ENCODE measurements around the gene VASN. TPM values are rescaled to one million over a fixed set of nuclear protein-coding genes. Genes with fewer than 3 reads are reported as not detected.

VASN gene
- total RNA-seq, 1 donor from 2014 or later: 0.16 TPM

- DNase-seq: no peak
- no peaks in the 10 kb centered on the region for H3K27me3 Mint-ChIP-seq
- H3K27ac Mint-ChIP-seq: no peak overlapping the region
- H3K9me3 Mint-ChIP-seq: no peaks in the 10 kb centered on the region
- no peaks in the 10 kb centered on the region for H3K4me1 Mint-ChIP-seq
- intact Hi-C loops (cut with micrococcal nuclease): no loop called here
- H3K36me3 Mint-ChIP-seq (ENCODE audit: low read depth): peaks cover 5% of the 10 kb centered on the region
- no peak overlapping the region for H3K4me3 Mint-ChIP-seq
These were observed 5.4 kb downstream of the VASN start for GRCh38 chr16:4376893-4377572.

GRCh38 chr16:4377573-4378154, 6.0 kb downstream of the VASN start:
- no peaks in the 10 kb centered on the region for H3K9me3 Mint-ChIP-seq
- no peak overlapping the region for H3K27ac Mint-ChIP-seq
- intact Hi-C loops (cut with micrococcal nuclease): no loop called here
- peaks cover 5% of the 10 kb centered on the region for H3K36me3 Mint-ChIP-seq (ENCODE audit: low read depth)
- H3K4me1 Mint-ChIP-seq: no peaks in the 10 kb centered on the region
- H3K27me3 Mint-ChIP-seq: no peaks in the 10 kb centered on the region
- DNase-seq: no peak
- H3K4me3 Mint-ChIP-seq: no peak overlapping the region

- intact Hi-C loops (cut with micrococcal nuclease): no loop called here
- H3K27ac Mint-ChIP-seq: no peak overlapping the region
- H3K27me3 Mint-ChIP-seq: no peaks in the 10 kb centered on the region
- peaks cover 5% of the 10 kb centered on the region for H3K36me3 Mint-ChIP-seq (ENCODE audit: low read depth)
- H3K4me3 Mint-ChIP-seq: no peak overlapping the region
- H3K9me3 Mint-ChIP-seq: no peaks in the 10 kb centered on the region
- H3K4me1 Mint-ChIP-seq: no peaks in the 10 kb centered on the region
- DNase-seq: no peak
These were observed 6.6 kb downstream of the VASN start for GRCh38 chr16:4378161-4378666.

- H3K4me1 Mint-ChIP-seq: no peaks in the 10 kb centered on the region
- H3K4me3 Mint-ChIP-seq: no peak overlapping the region
- no peak for DNase-seq
- no peak overlapping the region for H3K27ac Mint-ChIP-seq
- H3K27me3 Mint-ChIP-seq: no peaks in the 10 kb centered on the region
- no peaks in the 10 kb centered on the region for H3K9me3 Mint-ChIP-seq
- intact Hi-C loops (cut with micrococcal nuclease): no loop called here
- H3K36me3 Mint-ChIP-seq (ENCODE audit: low read depth): peaks cover 5% of the 10 kb centered on the region
These were observed 7.5 kb downstream of the VASN start for GRCh38 chr16:4378999-4379690.

GRCh38 chr16:4380119-4381063, 8.7 kb downstream of the VASN start:
- no peak for DNase-seq
- Mint-ChIP-seq H3K4me3 (no peak overlapping the region), H3K4me1 (no peaks in the 10 kb centered on the region), H3K27ac (no peak overlapping the region), H3K9me3 (no peaks in the 10 kb centered on the region), H3K27me3 (no peaks in the 10 kb centered on the region), H3K36me3 (ENCODE audit: low read depth) (peaks cover 6% of the 10 kb centered on the region)
- intact Hi-C loops (cut with micrococcal nuclease): no loop called here

- peaks cover 10% of the 10 kb centered on the region for H3K36me3 Mint-ChIP-seq (ENCODE audit: low read depth)
- intact Hi-C loops (cut with micrococcal nuclease): no loop called here
- no peak overlapping the region for H3K27ac Mint-ChIP-seq
- H3K9me3 Mint-ChIP-seq: no peaks in the 10 kb centered on the region
- H3K27me3 Mint-ChIP-seq: no peaks in the 10 kb centered on the region
- no peak overlapping the region for H3K4me3 Mint-ChIP-seq
- no peaks in the 10 kb centered on the region for H3K4me1 Mint-ChIP-seq
- DNase-seq: no peak
These were observed 9.7 kb downstream of the VASN start for GRCh38 chr16:4381072-4381934.

GRCh38 chr16:4381935-4382794, 10.5 kb downstream of the VASN start:
- no peak for DNase-seq
- no peaks in the 10 kb centered on the region for H3K4me1 Mint-ChIP-seq

GRCh38 chr16:4382795-4383357, 11.2 kb downstream of the VASN start:
- H3K4me1 Mint-ChIP-seq: no peaks in the 10 kb centered on the region
- no peaks in the 10 kb centered on the region for H3K27me3 Mint-ChIP-seq
- no peaks in the 10 kb centered on the region for H3K9me3 Mint-ChIP-seq
- H3K4me3 Mint-ChIP-seq: no peak overlapping the region
- H3K27ac Mint-ChIP-seq: no peak overlapping the region
- DNase-seq: no peak
- H3K36me3 Mint-ChIP-seq (ENCODE audit: low read depth): peaks cover 12% of the 10 kb centered on the region
- intact Hi-C loops (cut with micrococcal nuclease): no loop called here

More at GRCh38 chr16:4381935-4382794, 10.5 kb downstream of the VASN start:
- Mint-ChIP-seq H3K27ac (no peak overlapping the region), H3K27me3 (no peaks in the 10 kb centered on the region), H3K4me3 (no peak overlapping the region), H3K9me3 (no peaks in the 10 kb centered on the region), H3K36me3 (ENCODE audit: low read depth) (peaks cover 12% of the 10 kb centered on the region)
- intact Hi-C loops (cut with micrococcal nuclease): no loop called here

- H3K27me3 Mint-ChIP-seq: no peaks in the 10 kb centered on the region
- no peak overlapping the region for H3K4me3 Mint-ChIP-seq
- peaks cover 13% of the 10 kb centered on the region for H3K36me3 Mint-ChIP-seq (ENCODE audit: low read depth)
- no peaks in the 10 kb centered on the region for H3K9me3 Mint-ChIP-seq
- no peak for DNase-seq
- intact Hi-C loops (cut with micrococcal nuclease): no loop called here
- no peak overlapping the region for H3K27ac Mint-ChIP-seq
- H3K4me1 Mint-ChIP-seq: no peaks in the 10 kb centered on the region
These were observed 12.2 kb downstream of the VASN start for GRCh38 chr16:4383591-4384444.

GRCh38 chr16:4384509-4384942, 12.9 kb downstream of the VASN start:
- no peak overlapping the region for H3K27ac Mint-ChIP-seq
- peaks cover 15% of the 10 kb centered on the region for H3K36me3 Mint-ChIP-seq (ENCODE audit: low read depth)
- H3K27me3 Mint-ChIP-seq: no peaks in the 10 kb centered on the region
- no peaks in the 10 kb centered on the region for H3K9me3 Mint-ChIP-seq
- no peak overlapping the region for H3K4me3 Mint-ChIP-seq
- intact Hi-C loops (cut with micrococcal nuclease): no loop called here
- no peaks in the 10 kb centered on the region for H3K4me1 Mint-ChIP-seq
- no peak for DNase-seq

- intact Hi-C loops (cut with micrococcal nuclease): no loop called here
- H3K4me1 Mint-ChIP-seq: no peaks in the 10 kb centered on the region
- no peaks in the 10 kb centered on the region for H3K9me3 Mint-ChIP-seq
- peaks cover 20% of the 10 kb centered on the region for H3K36me3 Mint-ChIP-seq (ENCODE audit: low read depth)
- H3K4me3 Mint-ChIP-seq: no peak overlapping the region
- H3K27ac Mint-ChIP-seq: no peak overlapping the region
- DNase-seq: no peak
- H3K27me3 Mint-ChIP-seq: no peaks in the 10 kb centered on the region
These were observed 13.6 kb downstream of the VASN start for GRCh38 chr16:4385066-4385788.
